ENCODE measurements around the gene IGDCC3.
"Not testable (repeated sequence)": the region's sequence is repeated elsewhere in the genome, so short reads cannot be mapped to it uniquely, and the experiment has no call there.

Gene IGDCC3

DNA sequence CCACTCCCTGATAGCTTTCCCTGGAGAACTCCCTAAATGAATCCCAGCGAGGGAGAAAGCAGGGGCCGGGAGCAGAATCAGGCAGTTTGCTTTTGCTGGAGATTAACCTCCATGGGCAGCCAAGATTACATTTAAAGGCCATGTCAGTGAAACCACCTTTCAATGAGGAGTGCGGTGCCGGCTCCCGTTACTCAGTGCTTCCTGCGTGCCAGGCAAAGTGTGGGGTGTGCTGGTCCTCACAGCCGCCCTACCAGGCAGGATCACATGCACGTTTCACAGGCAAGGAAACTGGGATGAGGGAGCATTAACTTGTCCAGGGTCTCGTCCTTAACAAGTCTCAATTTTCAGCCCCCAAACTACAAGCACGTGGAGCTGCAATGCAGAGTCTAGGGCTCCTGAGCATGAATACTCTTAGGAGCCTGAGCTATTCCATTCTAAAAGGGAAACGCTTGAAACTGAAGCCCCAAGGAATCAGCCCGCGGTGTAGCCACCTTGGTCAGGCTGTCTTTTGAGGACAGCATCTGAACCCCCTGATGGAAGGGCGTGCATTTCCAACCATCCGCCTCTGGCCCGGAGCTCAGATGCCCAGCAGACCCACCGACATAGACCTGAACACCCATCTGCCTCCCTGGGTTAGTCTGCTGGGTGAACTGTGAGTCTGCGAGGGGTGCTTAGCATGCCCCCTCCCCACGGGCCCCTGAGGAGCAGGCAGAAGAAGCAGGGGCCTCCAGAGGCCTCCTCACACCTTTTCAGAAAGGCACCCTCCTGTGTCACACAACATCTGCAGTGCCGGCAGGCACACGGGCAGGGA, 5.6 kb downstream of the IGDCC3 start:
- no peak for DNase-seq (ENCODE audit: low read depth in 2 of 2)

DNA sequence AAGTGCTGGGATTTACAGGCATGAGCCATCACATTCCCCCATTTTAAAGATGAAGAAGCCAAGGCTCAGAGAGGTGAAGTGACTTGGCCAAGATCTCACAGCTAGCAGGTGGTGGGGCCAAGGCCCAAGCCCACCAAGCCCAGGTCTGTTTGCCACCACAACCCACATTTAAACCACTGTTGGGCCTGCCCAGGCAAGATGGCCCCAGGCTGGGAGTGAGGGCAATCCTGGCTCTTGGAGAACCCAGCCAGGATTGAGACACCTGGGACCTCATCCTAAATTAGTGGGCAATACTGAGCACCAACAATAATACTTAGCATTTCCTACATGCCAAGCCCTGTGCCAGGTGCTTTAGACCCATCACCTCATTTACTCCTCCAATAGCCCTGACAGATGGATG, 6.9 kb downstream of the IGDCC3 start:
- no peak for DNase-seq (ENCODE audit: low read depth in 2 of 2)

DNA sequence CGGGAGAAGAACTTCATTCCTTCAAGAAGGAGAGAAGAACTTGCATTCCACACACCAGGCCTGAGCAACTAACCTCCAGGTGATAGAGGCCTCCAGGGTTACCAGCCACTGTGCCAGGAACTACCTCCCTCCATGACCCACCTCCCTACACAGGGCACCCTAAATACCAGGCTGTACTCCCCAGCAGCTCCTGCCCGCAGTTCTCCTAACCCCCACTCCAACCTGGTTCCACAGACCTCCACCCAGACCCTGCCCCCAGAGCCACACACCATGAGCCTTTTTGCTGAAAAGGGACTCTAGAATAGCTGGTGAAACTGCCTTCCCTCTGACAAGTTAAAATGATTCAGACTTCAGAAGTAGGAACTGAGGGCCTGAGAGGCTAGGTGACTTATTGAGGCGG, 8.2 kb downstream of the IGDCC3 start:
- no peak for DNase-seq (ENCODE audit: low read depth in 2 of 2)

DNA sequence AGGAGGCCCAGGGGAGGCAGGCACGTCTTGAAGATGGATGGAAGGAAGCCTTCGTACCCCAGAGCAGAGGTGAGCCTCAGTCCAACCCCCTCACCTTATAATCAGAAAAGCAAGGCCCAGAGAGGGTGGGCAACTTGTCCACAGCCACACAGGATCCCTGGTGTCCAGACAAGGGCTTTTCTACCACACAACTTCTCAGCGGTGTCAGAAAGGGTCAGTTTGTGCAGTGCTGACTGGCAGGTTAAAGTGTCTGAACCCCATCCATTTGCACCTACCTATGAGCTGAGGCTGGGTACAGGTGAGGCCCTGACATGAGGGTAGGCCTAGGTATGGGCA, 8.6 kb downstream of the IGDCC3 start:
- DNase-seq (ENCODE audit: low read depth in 2 of 2): no peak

DNA sequence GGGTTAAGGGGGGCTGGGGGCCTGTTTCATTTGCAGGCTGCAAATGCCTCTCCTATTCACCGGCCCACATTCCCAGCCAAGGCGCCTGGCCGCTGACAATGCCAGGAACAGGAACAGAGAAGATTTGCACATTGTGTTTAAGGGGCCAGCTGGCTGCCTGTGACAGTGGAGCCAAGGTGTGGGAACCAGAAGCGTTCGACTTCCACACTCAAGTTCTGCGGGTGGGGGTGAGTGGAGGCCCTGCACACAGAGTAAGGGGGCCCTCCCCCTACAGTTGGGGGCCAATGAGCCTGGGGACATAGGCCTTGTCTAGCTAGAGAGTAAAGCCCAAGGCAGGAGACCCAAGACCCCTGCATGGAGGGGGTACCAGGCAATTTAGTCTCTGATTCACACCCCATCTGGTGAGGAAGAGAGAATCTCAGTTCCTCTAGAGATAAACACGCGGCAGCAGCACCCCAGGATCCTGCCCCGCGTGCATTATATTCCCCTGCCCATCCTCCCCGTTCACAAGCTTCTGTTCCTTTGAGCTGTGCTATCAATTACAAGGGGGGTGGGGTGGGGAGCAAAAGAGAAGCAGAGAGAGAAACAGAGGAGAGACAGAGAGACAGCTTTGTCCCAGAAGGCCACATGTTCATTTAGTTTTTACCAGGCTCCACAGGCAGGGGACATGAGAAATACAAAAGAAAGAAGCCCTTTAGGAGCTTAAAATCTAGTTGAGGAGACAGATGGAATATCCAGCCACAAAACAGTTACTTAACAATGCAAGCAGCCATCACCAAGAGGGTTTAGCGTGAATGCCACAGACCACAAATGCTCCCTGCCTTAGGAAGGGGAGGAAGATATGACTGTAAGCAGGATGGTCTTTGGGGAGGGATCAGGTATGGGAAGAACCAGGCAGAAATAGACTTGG, 9.2 kb downstream of the IGDCC3 start:
- no peak for DNase-seq (ENCODE audit: low read depth in 2 of 2)

DNA sequence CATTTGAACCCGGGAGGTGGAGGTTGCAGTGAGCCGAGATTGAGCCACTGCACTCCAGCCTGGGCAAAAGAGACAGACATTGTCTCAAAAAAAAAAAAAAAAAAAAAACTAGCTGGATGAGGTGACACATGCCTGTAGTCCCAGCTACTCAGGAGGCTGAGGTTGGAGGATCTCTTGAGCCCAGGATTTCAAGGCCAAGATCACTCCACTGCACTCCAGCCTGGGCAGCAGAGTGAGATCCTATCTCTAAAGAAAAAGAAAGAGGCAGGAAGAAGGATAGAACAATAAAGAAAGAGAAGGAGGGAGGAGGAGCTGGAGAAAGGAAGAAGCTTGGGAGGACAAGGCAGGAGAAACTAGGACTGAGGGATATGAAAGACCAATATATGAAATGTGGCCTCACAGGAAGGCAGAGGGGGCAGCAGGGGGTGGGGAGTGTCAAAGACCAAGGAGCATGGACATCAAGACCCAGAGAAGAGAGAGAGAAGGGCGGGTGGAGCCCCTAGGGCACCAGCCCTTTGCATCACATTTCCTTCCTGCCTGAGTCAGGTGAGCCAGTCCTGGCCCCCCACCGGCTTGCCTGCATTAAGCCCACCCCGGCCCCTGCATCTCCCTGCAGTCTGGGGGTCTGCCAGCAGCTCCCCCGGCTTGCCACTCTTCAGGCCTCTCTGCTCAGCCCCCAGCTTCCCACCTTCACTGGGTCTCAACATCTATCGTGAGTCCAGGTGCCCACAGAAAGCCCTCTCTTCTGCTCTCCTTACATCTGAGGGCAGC, 11.5 kb downstream of the IGDCC3 start:
- DNase-seq (ENCODE audit: low read depth in 2 of 2): no peak

DNA sequence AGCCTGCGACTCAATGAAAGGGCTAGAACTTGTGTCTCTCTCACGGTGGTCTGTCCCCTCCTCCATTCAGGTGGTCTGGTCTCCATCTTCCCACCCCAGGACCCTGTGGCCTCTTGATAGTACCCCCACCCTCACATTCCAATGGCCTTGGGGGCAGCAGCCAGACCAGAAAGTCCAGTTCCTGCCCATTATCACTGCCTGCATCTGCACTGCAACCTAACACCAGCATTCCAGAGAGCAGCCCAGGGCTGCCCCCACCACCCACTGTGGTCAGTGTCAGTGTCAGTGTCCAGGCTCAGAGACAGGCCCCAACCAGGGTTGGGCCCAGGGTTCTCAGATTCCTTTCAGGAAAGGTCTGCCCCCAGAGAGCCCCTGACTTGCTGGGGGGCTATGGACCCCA, 12.6 kb downstream of the IGDCC3 start:
- DNase-seq (ENCODE audit: low read depth in 2 of 2): no peak

DNA sequence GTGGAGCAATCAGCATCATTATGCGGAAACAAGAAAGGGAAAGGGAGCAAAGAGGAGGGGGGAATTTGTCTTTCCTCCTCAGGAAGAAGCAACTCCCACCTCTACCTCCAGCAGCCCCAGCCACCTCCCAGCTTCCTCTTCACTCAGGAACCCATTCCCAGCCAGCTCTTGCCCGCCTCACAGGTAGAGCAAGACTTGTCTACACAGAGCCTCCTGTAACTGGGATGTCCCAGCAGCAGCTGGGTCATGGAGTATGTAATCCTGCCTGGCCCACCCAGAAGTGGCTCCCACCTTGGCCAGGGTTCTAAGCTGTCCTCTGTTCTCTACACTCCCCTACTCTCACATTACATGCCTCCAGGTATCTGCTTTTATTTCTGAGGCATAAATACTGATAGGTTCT, 14.0 kb downstream of the IGDCC3 start:
- no peak for DNase-seq (ENCODE audit: low read depth in 2 of 2)

DNA sequence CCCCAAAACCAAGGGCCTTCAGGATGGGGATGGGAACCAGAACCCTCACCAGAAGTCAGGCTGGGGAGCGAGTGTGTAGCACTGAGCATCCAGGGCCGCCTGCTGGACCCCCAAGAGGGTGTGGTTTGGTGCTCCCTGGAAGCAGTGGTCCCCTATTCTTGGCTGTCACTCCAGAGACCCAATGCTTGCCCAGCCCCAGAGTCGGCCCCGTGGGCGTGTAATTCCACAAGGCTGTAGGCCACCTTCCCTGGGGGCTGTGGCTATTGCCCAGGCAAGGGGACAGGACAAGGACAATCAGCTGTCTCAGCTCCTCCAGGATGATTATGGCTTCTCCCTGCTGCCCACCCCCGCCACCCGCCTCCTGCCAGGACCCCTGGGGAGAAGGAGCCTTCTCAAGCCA, 14.5 kb downstream of the IGDCC3 start:
- DNase-seq (ENCODE audit: low read depth in 2 of 2): no peak

DNA sequence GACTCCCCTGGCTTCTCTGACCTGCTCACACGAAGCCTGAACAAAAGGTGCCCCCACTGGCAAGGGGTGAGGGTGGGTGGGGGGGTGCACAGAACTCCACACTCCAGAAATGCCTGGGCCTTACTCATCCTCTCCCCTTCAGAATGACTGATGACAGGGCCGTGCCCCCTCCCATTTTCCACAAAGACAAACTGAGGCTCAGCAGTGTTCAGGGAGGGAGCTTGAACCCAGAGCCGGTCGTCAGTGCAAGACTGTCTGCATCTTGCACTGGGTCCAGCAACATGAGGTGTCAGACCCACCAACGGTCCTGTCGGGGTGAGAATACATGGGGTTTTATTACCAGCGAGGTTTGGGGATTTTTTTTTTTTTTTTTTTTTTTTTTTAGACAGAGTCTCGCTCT, 15.3 kb downstream of the IGDCC3 start:
- DNase-seq (ENCODE audit: low read depth in 2 of 2): no peak

DNA sequence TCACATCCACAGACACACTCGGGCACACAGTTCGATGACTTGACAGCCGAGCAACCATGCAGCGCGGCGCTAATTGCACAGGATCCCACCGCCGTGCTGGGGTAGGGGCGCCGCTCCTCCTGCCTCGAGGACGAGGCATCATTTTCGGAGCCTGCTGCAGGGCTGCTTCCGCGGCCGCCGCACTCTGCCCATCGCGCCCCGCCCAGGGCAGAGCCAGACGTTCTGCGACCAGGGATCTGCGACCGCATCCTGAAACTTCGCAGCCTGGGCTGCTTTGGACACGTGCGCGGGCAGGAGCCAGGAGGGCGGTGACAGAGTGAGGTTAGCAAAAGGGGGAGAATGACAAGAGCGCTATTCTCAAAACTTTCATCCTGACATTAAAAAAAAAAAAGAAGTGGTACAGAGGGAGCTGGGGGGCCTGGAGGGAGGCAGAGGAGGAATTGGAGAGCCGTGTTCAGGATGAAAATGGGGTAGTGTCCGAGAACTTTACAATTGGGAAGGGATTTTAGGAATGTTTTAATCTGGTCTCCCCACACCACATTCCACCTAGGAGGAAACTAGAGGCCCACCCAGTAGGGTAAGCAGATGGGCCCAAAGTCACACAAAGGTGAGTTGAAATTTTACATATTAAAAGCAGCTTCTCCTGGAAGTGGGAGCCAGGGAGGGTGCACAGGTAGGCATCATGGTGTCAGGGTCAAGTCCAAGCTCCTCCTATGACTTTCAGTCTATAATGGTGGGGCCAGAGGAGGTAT, 15.9 kb downstream of the IGDCC3 start:
- DNase-seq (ENCODE audit: low read depth in 2 of 2): no peak

DNA sequence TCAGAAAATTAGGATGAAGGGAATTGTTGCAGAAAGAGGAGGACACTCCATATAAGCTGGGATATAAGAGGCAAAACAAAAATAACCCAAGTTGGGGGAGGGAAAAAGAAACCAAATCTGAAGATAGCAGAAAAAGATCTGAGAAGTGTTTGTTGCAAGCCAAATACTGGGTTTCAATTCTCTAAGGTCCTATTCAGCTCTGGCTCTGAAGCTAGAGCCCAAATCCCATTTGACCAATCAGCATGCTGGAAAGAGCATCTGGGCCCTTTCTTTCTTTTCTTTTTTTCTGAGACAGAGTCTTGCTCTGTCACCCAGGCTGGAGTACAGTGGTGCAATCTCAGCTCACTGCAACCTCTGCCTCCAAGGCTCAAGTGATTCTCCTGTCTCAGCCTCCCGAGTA, 17.3 kb downstream of the IGDCC3 start:
- no peak for DNase-seq (ENCODE audit: low read depth in 2 of 2)

DNA sequence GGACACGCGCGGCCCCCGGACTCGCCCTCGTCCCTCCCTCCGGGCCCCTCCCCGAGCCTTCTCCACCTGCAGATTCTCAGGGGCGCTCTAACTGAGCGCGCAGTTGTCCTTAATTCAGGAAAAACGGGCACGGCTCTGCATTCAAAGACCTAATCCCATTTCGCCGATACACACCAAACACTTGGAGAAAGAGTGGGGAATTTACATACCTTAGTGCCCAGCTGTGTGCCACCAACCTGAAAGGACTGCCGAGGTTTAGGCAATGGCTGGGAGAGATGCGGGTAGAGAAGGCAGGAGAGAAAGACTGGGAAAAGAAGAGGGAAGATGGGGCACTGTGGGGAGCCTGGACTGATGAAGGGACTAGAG, 21.8 kb downstream of the IGDCC3 start:
- DNase-seq (ENCODE audit: low read depth in 2 of 2): no peak

DNA sequence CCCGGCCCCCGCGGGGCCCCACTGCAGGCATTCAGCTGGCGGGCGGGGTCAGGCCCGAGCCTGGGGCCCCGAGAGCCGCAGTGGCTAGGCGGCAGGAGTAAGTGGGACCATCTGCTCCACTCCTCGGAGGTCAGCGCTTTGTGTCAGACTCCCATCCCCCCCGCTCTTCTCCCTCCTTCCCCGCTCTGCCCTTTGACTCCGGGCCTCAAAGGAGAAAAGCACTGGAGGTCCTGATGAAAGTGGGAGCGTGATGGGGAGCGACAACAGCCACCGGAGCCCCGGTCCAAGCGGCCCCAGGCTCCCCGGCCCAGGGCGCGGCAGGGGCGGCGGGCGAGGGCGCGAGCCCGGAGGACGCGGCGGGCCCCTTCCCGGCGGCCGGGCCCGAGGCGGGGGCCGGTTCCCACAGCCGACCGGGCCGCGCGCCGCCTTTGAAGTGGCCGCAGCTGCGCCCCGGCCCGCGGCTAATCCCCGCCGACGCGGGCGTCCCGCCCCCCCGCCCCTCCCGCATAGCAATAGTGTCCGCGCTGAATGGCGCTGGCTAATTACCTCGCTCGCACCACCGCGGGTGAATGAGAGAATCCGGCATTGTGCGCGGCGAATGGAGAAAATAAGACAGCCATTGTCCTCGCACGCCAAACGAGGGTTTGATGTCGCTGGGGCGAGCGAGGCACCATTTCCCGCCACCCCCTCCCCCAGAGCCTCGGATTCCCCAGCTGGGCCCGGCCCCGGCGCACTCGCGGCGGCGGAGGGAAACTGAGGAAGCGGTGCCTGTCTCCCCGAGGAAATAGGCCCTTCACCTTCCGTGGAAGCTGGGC, 22.4 kb downstream of the IGDCC3 start:
- DNase-seq (ENCODE audit: low read depth in 2 of 2): no peak

DNA sequence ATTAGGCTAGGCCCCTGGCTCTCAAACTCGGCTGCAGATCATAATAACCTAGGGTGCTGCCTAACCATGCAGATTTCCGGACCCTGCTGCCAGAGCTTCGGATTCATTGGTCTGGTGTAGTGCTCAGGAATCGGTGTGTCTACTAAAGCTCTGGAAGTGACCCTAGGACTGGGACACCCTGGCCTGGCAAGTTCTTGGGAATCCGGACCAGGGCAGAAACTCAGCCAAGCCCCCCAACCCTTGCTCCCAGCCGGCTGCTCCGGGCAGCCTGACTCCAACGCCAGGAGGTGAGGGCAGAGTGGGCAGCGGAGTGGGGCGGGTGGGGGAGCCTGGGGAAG, 23.0 kb downstream of the IGDCC3 start:
- no peak for DNase-seq (ENCODE audit: low read depth in 2 of 2)

DNA sequence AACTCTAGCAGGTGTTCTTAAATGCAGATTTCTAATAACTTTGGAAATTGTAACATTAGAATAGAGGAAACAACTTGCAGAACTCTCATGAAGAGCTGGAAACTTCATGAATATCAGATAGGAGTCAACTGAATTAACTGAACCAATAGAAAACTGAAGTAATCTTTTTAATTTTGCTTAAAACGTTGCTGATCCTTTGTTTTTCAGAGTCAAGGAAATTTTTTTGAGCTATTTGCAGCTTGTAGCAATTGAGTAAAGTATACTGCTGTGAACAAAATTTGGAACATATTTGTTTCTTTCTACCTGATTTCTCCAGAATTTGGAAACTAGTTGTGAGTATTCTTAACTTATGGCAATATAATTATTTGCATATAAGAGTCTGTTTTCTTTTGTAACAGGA, 25.8 kb downstream of the IGDCC3 start:
- DNase-seq (ENCODE audit: low read depth in 2 of 2): not testable (repeated sequence)

DNA sequence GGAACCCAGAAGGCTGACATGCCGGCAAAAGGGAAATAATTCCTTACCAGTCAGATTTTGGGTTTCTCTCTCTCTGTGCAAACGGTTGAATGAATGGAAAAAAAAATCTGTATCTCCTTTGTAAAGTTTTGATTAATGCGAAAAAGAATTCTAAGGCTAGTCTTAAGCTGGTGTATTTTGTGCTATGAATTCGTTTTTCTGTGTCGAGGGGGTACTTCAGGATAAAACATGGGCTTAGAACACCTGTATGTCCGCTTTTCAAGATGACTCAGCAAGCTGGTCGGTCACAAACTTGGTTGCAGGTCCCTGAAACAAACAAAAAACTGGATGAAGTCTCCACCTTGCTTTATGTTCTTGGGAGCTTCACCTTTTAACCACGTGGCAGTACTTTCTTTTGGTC, 28.5 kb downstream of the IGDCC3 start:
- no peak for DNase-seq (ENCODE audit: low read depth in 2 of 2)

DNA sequence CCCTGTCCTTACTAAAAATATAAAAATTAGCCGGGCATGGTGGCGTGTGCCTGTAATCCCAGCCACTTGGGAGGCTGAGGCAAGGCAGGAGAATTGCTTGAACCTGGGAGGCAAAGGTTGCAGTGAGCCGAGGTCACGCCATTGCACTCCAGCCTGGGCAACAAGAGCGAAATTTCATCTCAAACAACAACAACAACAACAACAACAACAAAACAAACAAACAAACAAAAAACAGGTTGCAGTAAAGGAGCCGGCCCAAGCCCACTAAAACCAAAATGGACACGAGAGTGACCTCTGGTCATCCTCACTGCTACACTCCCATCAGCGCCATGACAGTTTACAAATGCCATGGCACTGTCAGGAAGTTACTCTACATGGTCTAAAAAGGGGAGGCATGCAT, 30.0 kb downstream of the IGDCC3 start:
- DNase-seq (ENCODE audit: low read depth in 2 of 2): not testable (repeated sequence)

DNA sequence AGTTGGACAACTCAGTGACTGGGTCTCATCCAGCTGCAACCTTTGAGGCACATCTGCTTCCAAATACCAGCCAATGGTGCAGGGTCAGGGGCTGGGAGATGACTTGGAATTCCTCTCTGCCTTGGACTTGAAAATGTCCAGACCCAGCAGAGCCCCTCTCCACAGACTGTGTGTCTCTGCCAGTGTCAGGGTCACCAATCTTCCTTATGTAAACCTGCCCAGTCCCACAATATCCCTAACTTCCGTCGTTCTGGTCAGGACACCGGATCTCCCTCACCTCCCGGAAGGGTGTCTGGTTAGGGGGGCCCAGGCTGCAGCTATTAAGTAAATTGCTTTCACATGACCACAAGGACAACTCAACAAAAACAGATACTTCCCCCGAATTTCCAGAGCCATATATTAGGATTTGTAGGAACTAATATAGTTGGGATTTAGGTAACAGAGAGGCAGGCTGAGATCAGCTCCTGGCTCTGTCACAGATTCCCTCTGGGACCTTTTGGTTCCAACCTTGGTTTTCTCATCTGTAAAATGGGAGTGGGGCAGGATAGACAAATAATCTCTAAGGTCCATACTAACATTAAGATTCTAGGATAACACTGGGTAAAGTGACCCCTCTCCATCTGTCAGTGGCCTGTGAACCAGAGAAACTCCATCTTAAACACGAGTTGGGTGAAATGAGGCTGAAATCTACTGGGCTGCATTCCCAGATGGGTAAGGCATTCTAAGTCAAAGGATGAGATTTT, 30.8 kb downstream of the IGDCC3 start:
- DNase-seq (ENCODE audit: low read depth in 2 of 2): no peak

DNA sequence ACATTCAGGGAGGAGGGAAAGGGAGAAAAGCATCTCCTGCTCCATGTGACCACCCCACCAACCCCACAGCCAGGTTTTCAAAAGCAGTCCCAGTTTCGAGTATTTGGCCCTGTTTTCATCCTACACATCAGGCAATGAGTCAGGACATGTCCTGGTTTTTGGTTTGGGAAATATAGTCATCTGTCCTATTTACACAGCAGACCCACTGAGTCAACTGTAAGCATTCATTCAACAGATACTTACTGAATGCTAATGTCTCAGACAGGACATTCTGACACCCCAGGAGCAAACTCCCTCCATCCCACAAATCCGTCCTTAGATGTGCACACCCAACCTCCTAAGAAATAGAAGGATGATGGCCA, 32.9 kb downstream of the IGDCC3 start:
- DNase-seq (ENCODE audit: low read depth in 2 of 2): no peak
